ENCODE results near the gene CLEC4A.
"Not testable (repeated sequence)": the region's sequence is repeated elsewhere in the genome, so short reads cannot be mapped to it uniquely, and the experiment has no call there.

Gene CLEC4A

GRCh38 chr12:8123124-8123912 lies at the start of gene CLEC4A:
CLEC4A (plus strand) TSS chr12:8123617; CDS start chr12:8123879, 262 bp downstream.
- no peak for DNase-seq (ENCODE audit: low read depth in 2 of 2)

GRCh38 chr12:8075935-8076334 lies 47.5 kb upstream of the CLEC4A start:
- no peak for DNase-seq (ENCODE audit: low read depth in 2 of 2)

GRCh38 chr12:8076366-8076765 lies 47.1 kb upstream of the CLEC4A start:
- no peak for DNase-seq (ENCODE audit: low read depth in 2 of 2)

- DNase-seq (ENCODE audit: low read depth in 2 of 2), result no peak
Measured at GRCh38 chr12:8077207-8077606, 46.2 kb upstream of the CLEC4A start.

GRCh38 chr12:8078398-8078797 lies 45.0 kb upstream of the CLEC4A start:
- DNase-seq (ENCODE audit: low read depth in 2 of 2), result peak in 1 of 2 donors; percentile 20

- DNase-seq (ENCODE audit: low read depth in 2 of 2), result no peak
Measured at GRCh38 chr12:8078916-8079315, 44.5 kb upstream of the CLEC4A start.

- no peak for DNase-seq (ENCODE audit: low read depth in 2 of 2)
Measured at GRCh38 chr12:8080120-8080519, 43.3 kb upstream of the CLEC4A start.

- no peak for DNase-seq (ENCODE audit: low read depth in 2 of 2)
Measured at GRCh38 chr12:8081251-8081920, 42.0 kb upstream of the CLEC4A start.

- DNase-seq (ENCODE audit: low read depth in 2 of 2), result no peak
Measured at GRCh38 chr12:8082808-8083100, 40.7 kb upstream of the CLEC4A start.

- DNase-seq (ENCODE audit: low read depth in 2 of 2), result not testable (repeated sequence)
Measured at GRCh38 chr12:8084351-8084750, 39.1 kb upstream of the CLEC4A start.

- no peak for DNase-seq (ENCODE audit: low read depth in 2 of 2)
Measured at GRCh38 chr12:8087666-8088065, 35.8 kb upstream of the CLEC4A start.

GRCh38 chr12:8088574-8088973 lies 34.8 kb upstream of the CLEC4A start:
- DNase-seq (ENCODE audit: low read depth in 2 of 2), result no peak

GRCh38 chr12:8089277-8089676 lies 34.1 kb upstream of the CLEC4A start:
- DNase-seq (ENCODE audit: low read depth in 2 of 2), result not testable (repeated sequence)

- DNase-seq (ENCODE audit: low read depth in 2 of 2), result no peak
Measured at GRCh38 chr12:8089716-8090115, 33.7 kb upstream of the CLEC4A start.

GRCh38 chr12:8093291-8093690 lies 30.1 kb upstream of the CLEC4A start:
- no peak for DNase-seq (ENCODE audit: low read depth in 2 of 2)

GRCh38 chr12:8096281-8096915 lies 27.0 kb upstream of the CLEC4A start:
- DNase-seq (ENCODE audit: low read depth in 2 of 2), result no peak

- DNase-seq (ENCODE audit: low read depth in 2 of 2), result no peak
Measured at GRCh38 chr12:8099235-8099634, 24.2 kb upstream of the CLEC4A start.

- DNase-seq (ENCODE audit: low read depth in 2 of 2), result peak; percentile 49 to 71
Measured at GRCh38 chr12:8108808-8109398, 14.5 kb upstream of the CLEC4A start.

GRCh38 chr12:8113117-8113516 lies 10.3 kb upstream of the CLEC4A start:
- not testable (repeated sequence) for DNase-seq (ENCODE audit: low read depth in 2 of 2)

GRCh38 chr12:8120072-8120713 lies 3.2 kb upstream of the CLEC4A start:
- no peak for DNase-seq (ENCODE audit: low read depth in 2 of 2)

- DNase-seq (ENCODE audit: low read depth in 2 of 2), result no peak
Measured at GRCh38 chr12:8127138-8127537, 3.7 kb downstream of the CLEC4A start.
